ENCODE data around the gene GNAT1.
"Not testable (repeated sequence)": the region's sequence is repeated elsewhere in the genome, so short reads cannot be mapped to it uniquely, and the experiment has no call there.

Gene GNAT1

GRCh38 chr3:50208677-50209344, 17.4 kb downstream of the GNAT1 start:
- no peak for TF ChIP-seq CTCF (IDR thresholded peaks at IDR 0.05)
- no peak overlapping the region for H3K27ac ChIP-seq
- DNase-seq (ENCODE audit: low spot score): no peak
- no peak overlapping the region for H3K4me3 ChIP-seq

DNA sequence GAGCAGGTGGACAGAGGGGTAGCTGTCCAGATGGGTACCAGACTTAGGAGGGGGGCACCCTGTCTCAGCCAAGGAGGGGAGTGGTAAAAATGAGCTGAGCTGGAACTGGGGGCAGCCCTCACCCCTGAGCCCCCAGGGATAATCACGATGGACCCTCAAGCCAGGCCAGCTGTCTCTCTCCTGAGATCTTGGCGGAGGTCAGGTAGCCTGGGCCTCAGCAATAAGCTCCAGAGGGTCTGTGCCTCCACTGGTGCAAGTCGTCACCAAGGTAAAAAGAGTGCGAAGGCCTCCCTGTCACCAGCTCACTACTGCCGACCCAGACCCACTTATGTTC, 18.7 kb downstream of the GNAT1 start:
- TF ChIP-seq CTCF (IDR thresholded peaks at IDR 0.05): no peak
- H3K4me3 ChIP-seq: no peak overlapping the region
- DNase-seq (ENCODE audit: low spot score): no peak
- no peak overlapping the region for H3K27ac ChIP-seq

DNA sequence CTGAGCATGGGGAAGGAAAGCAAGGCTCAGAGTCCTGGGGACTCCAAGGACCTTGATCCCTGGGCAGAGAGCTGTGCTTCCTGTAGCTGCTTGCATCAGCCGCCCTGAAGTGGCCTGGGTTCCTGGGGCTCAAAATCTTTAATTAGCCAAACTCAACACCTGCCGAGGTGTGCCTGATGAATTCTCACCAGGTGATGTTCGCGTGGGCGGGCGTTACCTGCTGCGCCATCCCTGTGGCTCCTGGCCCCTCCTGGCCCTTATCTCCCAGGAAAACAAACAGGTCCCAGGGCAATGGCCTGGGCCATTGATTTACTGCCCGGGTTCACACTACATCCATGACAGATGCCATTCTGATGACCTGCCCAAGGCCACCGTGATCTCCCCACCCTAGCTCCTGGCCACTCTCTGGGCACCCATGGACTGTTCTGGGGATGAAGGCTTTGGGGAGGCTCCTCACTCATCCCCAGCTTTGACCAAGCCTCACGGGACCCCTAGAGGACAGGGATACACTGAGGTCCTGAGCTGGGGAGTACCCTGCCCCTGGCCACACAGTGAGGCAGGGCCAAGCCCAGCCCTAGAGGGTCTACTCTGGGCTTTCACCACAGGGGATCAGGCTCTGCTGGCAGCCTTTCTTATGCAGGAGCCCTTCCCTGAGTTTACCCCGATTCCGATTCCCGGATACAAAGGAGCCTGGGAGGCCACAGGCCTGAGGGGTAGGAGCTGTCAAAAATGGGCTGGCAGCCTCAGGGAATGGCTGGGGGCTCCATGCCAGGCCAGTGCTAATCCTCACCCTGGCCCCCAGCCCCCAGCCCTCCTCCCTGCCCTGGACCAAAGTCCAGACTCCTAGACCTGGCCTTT, 19.3 kb downstream of the GNAT1 start:
- no peak overlapping the region for H3K27ac ChIP-seq
- no peak for TF ChIP-seq CTCF (IDR thresholded peaks at IDR 0.05)
- no peak overlapping the region for H3K4me3 ChIP-seq
- DNase-seq (ENCODE audit: low spot score): no peak

DNA sequence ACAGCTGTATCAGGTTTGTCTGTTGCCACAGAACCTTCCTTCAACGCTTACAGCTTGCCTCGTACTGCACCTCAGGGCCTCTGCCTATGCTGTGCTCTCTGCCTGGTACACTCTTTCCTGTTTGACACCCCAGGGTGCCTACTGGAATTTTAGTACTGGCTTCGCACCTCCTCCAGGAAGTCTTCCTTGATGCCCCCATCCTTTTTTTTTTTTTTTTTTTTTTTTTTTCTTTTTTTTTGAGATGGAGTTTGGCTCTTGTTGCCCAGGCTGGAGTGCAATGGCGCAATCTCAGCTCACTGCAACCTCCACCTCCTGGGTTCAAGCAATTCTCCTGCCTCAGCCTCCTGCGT, 19.9 kb downstream of the GNAT1 start:
- H3K27ac ChIP-seq; DNase-seq (ENCODE audit: low spot score): not testable (repeated sequence)

DNA sequence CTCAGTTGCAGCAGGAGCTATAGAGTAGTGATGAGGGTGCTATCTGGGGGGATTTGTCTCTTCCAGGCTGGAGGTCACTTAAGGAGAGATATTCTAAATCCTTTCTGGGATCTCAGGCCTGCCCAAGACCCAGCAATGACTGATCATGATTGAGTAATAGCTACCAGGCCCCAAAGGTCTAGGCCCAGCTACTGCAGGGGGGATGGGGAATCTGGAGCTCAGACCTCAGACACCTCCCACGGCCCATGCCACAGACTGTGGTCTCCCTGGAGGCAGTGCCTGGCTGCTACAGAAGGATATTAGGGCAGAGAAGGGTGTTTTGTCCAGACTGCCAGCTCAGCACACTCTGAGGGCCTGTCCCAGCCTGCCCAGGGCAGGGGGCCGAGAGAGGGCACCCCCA, 20.5 kb downstream of the GNAT1 start:
- H3K4me3 ChIP-seq: no peak overlapping the region
- DNase-seq (ENCODE audit: low spot score): no peak
- no peak for TF ChIP-seq CTCF (IDR thresholded peaks at IDR 0.05)
- H3K27ac ChIP-seq: no peak overlapping the region

More for the DNA sequence above, 19.9 kb downstream of the GNAT1 start:
- not testable (repeated sequence) for H3K4me3 ChIP-seq

DNA sequence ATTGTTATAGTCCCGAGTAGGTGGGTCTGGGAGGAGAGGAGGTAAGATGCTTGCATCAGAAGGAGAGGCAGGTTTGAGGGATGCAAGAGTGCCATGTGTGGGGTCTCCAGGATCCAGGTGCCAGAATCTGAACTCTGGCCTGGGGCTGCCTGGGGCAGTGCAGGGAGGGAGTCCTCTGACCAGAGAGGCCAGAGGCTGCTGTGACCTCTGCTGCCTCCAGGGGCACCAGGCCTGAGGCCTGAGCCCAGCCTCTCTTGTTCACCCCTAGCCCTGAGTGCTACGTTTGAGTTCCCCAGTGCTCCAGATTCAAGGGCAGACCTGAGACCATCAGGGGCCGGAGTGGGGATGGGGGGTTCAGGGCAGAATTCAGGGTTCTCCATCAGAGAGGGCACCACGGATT, 21.1 kb downstream of the GNAT1 start:
- no peak overlapping the region for H3K27ac ChIP-seq
- TF ChIP-seq CTCF (IDR thresholded peaks at IDR 0.05): no peak
- H3K4me3 ChIP-seq: no peak overlapping the region
- DNase-seq (ENCODE audit: low spot score): no peak

- DNase-seq (ENCODE audit: low spot score): no peak
- TF ChIP-seq CTCF (IDR thresholded peaks at IDR 0.05): no peak
- Histone ChIP-seq H3K4me3 (no peak overlapping the region), H3K27ac (no peak overlapping the region)
These were observed 21.6 kb downstream of the GNAT1 start for GRCh38 chr3:50212971-50213370.

All from coronary artery (tissue), 2 donors.